Stimulated activated CD8-positive, alpha-beta memory T cell treated with anti-CD3 and anti-CD28 coated beads, Interleukin-4, amount 100 ng/mL, for 4 hours (primary cell): ENCODE data around the gene CIRBP.

ENCODE experiments used
- DNase-seq, 2 donors: peaks; one replicate each; pipeline ENCODE4 v3.0.0-alpha.2; 2020; ENCODE audit warnings: low read depth in 2 of 2, low spot score in 1 of 2

Gene CIRBP

DNA sequence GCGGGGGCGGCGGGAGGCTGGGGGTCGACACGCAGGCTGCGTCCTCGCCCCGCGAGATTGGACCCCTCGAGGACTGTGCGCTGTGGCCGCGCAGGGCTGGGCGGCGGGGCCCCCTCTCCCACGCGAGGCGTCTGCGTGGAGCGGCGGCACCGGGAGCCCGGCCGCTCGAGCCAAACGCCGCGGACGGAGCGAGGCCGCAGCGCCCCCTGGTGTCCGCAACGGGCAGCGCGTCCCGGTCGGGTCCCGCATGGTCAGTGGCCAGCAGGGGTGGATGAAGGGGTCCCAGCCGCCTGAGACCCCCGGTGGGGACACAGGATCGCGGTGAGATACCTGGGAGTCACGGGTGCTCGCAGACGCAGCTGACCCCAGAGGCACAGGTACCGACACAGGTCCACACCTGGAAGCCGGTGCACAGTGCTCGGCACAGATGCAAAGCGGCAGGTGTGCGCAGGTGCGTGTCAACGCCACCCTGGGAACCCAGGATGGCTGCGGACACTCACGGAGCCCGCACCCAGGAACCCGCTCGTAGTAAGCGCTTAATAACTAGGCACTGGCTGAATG lies 2.1 kb upstream of the CIRBP start:
- DNase-seq: no peak

- DNase-seq: no peak
Observed at GRCh38 chr19:1267477-1268225, 1.5 kb upstream of the CIRBP start.

DNA sequence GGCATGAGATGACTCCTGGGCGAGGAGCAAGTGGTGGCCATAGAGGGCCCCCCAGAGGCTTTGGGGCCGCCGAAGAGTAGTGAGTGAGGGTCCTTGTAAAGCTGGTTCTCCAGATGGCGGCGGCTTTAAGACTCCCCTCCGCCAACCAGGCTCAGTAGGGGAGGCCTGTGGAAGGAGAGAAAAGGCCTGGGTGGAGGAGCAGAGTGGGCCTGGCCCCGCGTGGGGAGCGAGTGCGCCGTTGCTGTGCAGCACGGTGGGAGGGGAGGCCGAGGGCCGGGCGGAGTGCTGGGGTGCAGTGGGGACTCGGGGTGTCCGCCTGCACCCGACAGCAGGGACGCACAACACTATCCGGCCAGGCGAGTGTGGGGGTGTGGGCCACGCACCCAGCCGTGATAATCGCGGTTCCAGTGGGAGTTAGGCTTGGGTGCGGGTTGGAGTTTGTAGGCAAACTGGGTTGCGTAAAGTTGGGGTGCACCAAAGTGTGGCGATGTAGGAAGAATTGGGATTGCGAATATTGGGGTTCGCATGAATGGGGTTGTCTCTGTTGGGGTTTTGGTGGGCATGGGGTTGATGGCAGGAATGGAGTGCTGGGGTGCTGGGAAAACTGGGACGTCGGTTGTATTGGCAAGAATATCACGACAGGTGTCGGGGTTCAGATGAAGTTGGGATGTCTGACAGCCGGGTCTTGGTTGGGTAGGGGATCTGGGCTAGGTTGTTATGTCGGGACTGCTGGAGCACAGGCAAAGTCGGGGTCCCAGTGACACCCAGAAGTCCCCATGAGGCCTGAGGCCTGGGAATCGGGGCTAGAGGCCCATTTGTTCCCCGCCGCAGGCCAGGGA lies 687 bp upstream of the CIRBP start:
- no peak for DNase-seq

DNA sequence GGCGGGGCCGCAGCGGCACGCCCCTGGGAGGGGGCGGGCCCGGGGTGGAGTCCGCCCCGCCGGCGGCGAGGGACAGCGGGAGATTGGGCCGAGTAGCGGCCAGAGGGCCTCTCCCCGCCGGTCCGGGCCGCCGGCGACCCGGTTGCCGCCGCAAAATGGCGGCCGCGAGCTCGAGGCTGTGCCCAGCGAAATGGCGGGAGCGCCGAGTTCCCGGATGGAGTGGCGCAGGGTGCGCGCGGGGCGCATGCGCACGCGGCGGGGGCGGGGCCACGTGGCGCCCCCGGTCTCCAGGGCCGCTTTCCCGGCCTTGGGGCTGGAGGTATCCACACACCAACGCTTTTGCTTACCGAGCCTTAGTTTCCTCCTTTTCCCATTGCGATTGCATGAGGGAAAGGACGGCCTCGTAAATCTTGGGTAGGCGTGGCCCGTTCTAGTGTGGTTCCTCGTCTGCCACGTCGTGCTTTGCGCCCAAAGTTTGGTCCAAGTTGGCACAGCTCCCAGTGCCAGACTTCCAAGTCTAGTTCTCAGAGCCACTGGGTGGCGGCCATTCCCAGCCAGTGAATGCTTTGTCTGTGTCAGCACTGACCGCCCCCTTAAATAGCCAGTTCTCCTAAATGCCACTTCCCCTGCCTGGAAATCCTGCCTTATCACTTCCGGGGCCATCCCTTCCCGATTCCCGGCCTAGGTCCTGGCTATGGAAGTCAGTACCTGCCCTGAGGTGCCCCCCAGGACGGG lies 513 bp downstream of the CIRBP start:
- peak in 1 of 2 donors; percentile 71 for DNase-seq

DNA sequence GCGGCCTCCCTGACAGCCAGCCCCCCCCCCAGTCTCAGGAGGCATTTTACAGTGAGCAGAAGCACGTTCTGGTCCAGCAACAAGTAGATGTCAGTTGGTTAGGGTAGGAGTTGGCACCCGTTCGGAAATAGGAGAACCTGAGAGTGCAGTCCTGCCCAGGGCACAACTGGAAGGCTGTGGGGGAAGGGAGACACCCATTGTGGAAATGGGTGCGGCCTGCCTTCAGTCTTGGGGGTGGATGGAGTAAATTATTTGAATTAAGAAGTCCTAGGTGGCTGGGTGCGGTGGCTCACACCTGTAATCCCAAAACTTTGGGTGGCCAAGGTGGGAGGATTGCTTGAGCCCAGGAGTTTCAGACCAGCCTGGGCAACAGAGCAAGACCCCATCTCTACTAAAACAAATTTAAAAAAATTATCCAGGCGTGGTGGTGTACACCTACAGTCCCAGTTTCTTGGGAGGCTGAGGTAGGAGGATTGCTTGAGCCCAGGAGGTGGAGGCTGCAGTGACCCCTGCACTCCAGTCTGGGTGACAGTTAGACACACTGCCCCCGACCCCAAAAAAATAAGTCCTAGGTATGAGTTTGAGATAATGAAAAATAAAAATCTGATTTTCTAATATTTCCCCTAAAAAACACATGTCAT lies 1.2 kb downstream of the CIRBP start:
- DNase-seq: no peak

DNA sequence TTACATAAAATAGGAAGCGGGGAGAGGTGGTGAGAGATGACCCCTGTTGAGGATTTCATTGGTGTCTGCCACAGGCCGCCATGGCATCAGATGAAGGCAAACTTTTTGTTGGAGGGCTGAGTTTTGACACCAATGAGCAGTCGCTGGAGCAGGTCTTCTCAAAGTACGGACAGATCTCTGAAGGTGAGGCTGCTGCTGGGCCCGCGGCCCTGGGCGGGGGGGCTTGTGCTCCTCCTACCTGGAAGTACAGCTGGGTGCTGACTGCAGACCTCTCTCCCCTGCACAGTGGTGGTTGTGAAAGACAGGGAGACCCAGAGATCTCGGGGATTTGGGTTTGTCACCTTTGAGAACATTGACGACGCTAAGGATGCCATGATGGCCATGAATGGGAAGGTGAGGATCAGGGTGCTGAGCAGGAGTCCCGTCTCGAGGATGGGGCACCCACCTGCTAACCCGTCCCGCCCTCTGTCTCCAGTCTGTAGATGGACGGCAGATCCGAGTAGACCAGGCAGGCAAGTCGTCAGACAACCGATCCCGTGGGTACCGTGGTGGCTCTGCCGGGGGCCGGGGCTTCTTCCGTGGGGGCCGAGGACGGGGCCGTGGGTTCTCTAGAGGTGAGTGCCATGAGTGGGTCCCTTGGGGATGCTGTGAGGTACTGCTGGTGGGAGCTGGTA lies 1.9 kb downstream of the CIRBP start:
- DNase-seq: no peak

- no peak for DNase-seq
Observed at GRCh38 chr19:1271528-1272422, 2.6 kb downstream of the CIRBP start.

DNA sequence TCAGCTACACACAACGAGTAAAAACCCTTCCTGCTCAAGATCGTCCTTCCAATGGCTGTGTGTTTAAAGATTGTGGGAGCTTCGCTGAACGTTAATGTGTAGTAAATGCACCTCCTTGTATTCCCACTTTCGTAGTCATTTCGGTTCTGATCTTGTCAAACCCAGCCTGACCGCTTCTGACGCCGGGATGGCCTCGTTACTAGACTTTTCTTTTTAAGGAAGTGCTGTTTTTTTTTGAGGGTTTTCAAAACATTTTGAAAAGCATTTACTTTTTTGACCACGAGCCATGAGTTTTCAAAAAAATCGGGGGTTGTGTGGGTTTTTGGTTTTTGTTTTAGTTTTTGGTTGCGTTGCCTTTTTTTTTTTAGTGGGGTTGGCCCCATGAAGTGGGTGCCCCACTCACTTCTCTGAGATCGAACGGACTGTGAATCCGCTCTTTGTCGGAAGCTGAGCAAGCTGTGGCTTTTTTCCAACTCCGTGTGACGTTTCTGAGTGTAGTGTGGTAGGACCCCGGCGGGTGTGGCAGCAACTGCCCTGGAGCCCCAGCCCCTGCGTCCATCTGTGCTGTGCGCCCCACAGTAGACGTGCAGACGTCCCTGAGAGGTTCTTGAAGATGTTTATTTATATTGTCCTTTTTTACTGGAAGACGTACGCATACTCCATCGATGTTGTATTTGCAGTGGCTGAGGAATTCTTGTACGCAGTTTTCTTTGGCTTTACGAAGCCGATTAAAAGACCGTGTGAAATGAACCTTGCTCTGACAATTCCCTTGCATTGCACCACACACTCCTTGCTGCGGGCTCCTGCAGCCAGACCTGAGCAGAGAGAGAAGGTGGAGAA lies 3.5 kb downstream of the CIRBP start:
- DNase-seq: no peak

DNA sequence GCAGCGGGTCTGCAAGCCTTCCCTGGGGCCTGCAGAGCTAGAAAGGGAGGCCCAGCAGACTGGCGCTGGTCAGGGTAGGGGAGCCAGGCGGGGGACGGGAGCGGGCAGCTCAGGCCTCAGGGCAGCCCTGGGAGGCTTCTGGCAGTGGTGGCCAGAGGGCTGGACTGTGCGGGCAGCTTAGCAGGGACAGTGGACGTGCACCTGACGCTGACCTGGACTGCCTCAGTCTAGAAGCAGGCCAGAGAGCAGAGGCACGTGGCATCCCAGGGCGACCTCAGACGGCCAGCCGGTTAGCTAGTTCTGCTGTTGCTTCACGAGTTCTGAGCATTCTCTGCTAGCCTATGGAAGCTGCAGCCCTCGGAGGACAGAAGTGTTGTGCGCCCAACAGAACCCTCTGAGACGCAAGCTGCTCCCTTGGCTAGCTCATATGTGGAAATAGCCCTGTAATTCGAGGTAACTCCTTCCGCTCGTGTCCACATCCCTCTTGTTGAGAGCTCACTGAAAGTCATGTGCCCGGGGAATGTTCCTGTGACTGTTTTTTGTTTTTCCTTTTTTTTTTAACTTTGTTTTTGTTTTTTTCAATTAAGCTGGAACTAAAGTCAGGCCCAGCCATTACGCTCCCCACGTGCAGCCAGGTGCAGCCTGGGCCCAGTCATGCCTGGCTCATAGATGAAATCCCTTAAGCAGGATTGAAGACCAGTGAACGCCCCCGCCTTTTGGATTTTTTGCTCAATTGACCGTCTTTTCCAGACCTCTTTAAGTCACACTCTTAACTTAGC lies 4.3 kb downstream of the CIRBP start:
- DNase-seq: no peak

GRCh38 chr19:1274081-1274851 lies 5.1 kb downstream of the CIRBP start:
- DNase-seq: no peak

GRCh38 chr19:1274852-1275259 lies 5.7 kb downstream of the CIRBP start:
- no peak for DNase-seq

DNA sequence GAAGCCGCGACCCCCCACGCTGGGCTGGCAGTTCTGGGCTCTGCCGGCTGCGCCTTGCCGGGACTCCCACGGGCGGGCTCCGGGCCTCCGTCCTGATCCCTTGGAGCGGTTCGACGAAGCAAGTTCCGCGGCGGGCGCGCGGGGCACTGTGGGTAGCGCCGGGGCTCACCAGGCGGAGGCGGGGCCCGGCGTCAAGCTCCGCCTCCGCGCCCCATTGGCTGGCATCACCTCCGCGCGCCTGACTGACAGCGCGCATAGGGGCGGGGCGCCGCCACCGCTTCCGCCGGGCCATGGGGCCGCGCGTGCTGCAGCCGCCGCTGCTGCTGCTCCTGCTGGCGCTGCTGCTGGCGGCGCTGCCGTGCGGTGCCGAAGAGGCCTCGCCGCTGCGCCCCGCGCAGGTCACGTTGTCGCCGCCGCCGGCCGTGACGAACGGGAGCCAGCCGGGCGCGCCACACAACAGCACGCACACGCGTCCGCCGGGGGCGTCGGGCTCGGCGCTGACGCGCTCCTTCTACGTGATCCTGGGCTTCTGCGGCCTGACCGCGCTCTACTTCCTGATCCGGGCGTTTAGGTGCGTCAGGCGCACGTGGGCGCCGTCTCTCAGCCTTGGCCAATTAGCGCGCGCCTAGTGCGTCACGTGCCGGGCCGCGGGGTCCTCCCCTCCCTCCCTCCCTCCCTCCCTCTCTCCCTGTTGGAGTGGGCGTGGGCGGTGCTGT lies 6.3 kb downstream of the CIRBP start, which contains the start of gene FAM174C:
TSS of gene FAM174C (plus strand) at position 271 of the 716 bp plus-strand sequence. CDS start at position 291, 20 bp downstream.
- DNase-seq: peak; percentile 95 to 96

DNA sequence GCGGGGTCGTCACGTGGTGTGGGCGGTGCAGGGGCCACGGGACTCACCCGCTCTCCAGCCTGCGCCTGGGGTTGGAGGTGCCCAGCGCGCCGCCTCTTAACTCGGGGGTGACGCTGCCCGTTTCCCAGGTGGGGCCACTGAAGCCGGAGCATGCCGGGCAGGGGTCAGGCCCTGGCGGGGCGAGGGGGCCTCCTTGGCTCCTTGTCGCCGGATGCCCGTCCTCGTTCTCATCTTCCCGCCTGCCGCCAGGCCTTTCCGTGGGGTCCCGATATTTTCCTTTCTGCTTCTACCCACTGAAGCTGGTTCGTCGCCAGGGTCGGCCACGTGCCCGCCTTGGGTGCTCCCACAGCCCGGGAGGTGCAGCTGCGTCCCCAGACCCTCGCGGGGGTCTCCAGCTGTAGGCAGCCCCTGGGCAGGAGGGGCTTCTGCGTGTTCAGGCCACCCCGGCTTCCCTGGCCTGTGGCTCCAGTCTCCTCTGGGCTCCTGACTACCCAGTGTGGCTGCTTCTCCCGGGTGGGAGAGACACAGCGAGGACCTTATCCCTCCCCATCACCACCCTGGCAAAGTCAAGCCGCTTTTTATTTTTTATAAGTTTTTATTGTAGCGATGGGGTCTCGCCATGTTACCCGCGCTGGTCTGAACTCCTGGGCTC lies 7.0 kb downstream of the CIRBP start:
- no peak for DNase-seq

DNA sequence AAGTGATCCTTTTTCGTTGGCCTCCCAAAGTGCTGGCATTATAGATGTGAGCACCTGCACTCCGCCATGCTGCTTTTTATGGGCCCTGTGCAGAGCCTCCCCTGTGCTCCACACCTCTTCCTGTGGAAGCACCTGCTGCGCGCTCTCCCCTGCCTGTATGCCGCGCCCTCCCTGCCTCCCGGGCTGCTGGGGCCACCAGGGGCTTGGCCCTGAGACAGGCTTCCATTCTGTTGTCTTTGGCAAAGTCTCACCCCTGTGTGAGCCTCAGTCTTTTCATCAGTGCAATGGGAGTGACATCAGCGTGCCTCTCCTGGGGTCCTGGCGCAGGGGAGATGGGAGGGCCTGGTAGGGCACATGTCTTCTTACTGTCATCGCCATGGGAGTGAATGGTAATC lies 7.5 kb downstream of the CIRBP start:
- DNase-seq: no peak

- no peak for DNase-seq
Observed at GRCh38 chr19:1277061-1277460, 7.9 kb downstream of the CIRBP start.

DNA sequence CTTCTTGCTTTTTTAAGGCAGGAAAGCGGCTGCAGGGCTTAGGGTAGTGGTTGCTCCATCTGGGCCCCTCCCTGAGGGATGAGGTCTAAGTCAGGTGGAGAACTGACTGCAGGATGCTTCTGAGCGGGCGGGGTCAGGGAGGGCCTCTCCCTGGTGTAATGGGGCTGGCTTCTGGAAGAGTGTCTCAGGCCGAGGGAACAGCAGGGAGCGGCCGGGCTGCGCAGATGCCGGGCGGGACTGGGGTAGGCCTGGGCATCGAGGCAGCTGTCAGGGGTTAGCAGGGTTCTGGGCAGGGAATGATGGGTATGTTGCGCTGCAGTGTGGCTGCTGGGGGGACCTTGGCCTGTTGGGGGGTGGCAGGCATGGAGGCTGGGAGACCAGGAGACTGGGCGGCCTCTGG lies 8.9 kb downstream of the CIRBP start:
- no peak for DNase-seq
